HEK293 (cell line): ENCODE data around the gene TMOD2.
"Not testable (repeated sequence)": the region's sequence is repeated elsewhere in the genome, so short reads cannot be mapped to it uniquely, and the experiment has no call there.

Experiments
- CTCF ChIP-seq: fragments of 450-650 bp; formaldehyde crosslinking; IDR thresholded peaks from 2 replicates; pipeline ENCODE4 v1.5.1; 2016; ENCODE audit warnings: missing biosample characterization, missing genetic modification characterization
- HOXD13 ChIP-seq: sonication (generic); formaldehyde crosslinking; IDR thresholded peaks from 2 replicates; pipeline ENCODE4 v1.8.0; 2022; ENCODE audit warnings: missing genetic modification reagents, borderline replicate concordance
- REST ChIP-seq: fragments of 450-650 bp; formaldehyde crosslinking; IDR thresholded peaks from 2 replicates; pipeline ENCODE4 v1.5.1; 2016; ENCODE audit warnings: missing biosample characterization, missing genetic modification characterization
- TCF7L2 ChIP-seq: IDR thresholded peaks from 2 replicates; pipeline ENCODE4 v1.6.1; 2011; ENCODE audit warnings: low read depth, mild to moderate bottlenecking, inconsistent platforms, low read length, moderate library complexity, borderline replicate concordance
- ZBTB10 ChIP-seq: fragments of 450-650 bp; formaldehyde crosslinking; IDR thresholded peaks from 2 replicates; pipeline ENCODE4 v1.5.1; 2016; ENCODE audit warnings: missing biosample characterization, missing genetic modification characterization
- ZBTB21 ChIP-seq: fragments of 450-650 bp; formaldehyde crosslinking; IDR thresholded peaks from 2 replicates; pipeline ENCODE4 v1.5.1; 2017; ENCODE audit warnings: missing biosample characterization, missing genetic modification characterization
- ZBTB26 ChIP-seq: fragments of 450-650 bp; formaldehyde crosslinking; optimal IDR thresholded peaks from 2 replicates; pipeline ENCODE3; 2016; ENCODE audit warnings: missing biosample characterization, mild to moderate bottlenecking, missing genetic modification characterization
- ZNF292 ChIP-seq: fragments of 450-650 bp; formaldehyde crosslinking; IDR thresholded peaks from 2 replicates; pipeline ENCODE4 v1.5.1; 2016; ENCODE audit warnings: low read depth, missing biosample characterization, missing genetic modification characterization, borderline replicate concordance
- ZNF362 ChIP-seq: fragments of 450-650 bp; formaldehyde crosslinking; IDR thresholded peaks from 2 replicates; pipeline ENCODE4 v1.5.1; 2016; ENCODE audit warnings: missing biosample characterization, missing genetic modification characterization
- ZNF555 ChIP-seq: fragments of 450-650 bp; formaldehyde crosslinking; conservative IDR thresholded peaks from 2 replicates; pipeline ENCODE4 v1.5.1; 2017; ENCODE audit warnings: missing biosample characterization, mild to moderate bottlenecking, missing genetic modification characterization, inconsistent platforms

GRCh38 chr15:51792474-51792873 lies 41.1 kb downstream of the TMOD2 start:
- TF ChIP-seq ZBTB10; TCF7L2; HOXD13 (CRISPR knock-in tag); ZNF555 (tag by site-specific recombination); CTCF; ZNF362 (tag by site-specific recombination); REST (tag by site-specific recombination); ZBTB21; ZBTB26; ZNF292 (tag by site-specific recombination): not testable (repeated sequence)
